NCI-H226 (cell line): ENCODE data around the gene SLC25A4.
A peak's percentile ranks its signal among the peaks of the same experiment; 100 is the strongest.
"Not testable (repeated sequence)": the region's sequence is repeated elsewhere in the genome, so short reads cannot be mapped to it uniquely, and the experiment has no call there.

Experiments used
- DNase-seq: peaks from one replicate; pipeline ENCODE4 v3.0.0-alpha.2; 2015

Gene SLC25A4

DNA sequence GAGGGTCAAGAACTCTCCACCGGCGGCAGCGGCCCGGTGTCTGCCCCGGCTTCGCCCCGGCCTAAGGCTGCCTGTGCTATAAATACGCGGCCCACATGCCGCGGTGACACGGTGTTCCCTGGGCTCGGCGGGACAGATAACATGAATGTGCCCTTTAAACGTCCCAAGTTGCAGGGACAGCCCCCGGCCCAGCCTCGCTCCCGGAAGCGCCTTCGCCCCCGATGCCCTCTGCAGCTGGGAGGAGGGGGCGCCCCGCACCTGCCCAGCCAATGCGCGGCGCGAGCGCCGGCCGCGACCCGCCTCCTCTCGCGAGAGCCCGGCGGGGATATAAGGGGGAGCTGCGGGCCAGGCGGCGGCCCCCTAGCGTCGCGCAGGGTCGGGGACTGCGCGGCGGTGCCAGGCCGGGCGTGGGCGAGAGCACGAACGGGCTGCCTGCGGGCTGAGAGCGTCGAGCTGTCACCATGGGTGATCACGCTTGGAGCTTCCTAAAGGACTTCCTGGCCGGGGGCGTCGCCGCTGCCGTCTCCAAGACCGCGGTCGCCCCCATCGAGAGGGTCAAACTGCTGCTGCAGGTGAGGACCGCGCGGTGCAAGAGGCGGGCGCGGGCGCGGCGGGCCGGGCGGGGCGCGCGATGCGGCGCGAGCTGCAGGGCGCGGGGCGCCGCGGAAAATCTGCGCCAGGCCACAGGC is at the start of gene SLC25A4:
Gene SLC25A4 (plus strand): TSS at position 355 of the 689 bp plus-strand sequence. CDS start 107 bp downstream, at position 462.
- DNase-seq: peak; percentile 51

GRCh38 chr4:185093603-185094002 is 49.5 kb upstream of the SLC25A4 start:
- DNase-seq: no peak

DNA sequence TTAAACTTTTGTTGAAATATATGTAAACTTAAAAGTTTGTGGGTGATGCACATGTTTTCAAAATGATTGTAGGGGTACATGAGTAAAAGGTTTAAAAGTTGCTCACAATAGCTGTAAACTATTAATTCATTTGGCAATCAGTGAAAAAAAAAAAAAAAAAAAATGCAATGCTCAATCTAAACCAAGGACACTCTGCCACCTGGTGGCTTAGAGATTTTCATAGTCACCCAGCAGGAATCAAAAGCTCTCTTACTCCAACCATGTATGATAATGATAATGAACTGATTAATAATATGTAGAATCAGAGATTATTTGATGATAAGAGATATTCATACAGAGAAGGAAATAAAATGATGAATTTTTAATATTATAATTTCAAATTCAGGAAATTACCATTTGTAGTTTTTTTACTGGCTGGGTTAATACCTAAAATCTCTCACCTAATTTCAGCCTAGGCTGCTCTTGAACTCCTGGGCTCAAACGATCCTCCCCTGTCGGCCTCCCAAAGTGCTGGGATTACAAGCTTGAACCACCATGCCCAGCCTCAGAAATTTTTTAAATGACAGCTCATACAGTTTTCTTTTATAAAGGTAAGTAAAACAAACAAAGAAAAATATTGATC is 46.9 kb upstream of the SLC25A4 start:
- DNase-seq: no peak

DNA sequence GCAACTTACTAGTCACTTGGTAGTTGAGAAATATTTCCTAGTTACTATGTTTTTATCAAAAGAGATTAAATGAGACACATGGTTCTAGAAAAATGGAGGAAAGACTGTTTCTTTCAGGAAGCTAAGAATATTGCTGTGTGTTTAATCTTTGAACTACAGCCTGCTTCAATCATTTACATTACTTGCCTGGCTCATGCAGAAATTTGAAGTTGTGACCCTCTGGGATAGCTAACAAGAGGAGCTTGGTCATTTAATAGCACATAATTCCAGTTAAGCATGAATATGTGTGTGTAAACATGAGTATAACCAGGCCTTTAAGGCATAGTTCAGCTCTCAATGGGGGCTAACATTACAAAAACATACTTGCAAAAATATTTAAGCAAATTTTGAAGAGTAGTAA is 44.6 kb upstream of the SLC25A4 start:
- DNase-seq: no peak

GRCh38 chr4:185099024-185099682 is 43.9 kb upstream of the SLC25A4 start:
- DNase-seq: no peak

DNA sequence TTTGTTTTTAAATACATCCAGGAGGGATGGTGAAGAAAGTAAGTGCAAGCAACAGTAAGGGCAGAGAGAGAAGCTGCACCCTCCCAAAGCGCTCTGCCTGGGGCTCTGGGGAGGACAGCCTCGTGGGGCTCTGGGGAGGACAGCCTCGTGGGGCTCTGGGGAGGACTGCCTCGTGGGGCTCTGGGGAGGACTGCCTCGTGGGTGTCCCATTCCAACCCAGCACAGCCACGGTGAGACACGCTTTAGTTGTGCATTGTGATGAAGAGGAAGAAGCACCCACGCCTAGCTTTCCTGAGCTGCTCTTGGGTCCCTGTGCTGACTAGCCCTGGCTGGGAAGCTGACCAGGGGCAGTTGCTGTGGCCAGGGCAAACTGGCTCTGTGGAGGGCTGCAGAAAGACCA is 43.1 kb upstream of the SLC25A4 start:
- no peak for DNase-seq

GRCh38 chr4:185100423-185100822 is 42.6 kb upstream of the SLC25A4 start:
- DNase-seq: no peak

DNA sequence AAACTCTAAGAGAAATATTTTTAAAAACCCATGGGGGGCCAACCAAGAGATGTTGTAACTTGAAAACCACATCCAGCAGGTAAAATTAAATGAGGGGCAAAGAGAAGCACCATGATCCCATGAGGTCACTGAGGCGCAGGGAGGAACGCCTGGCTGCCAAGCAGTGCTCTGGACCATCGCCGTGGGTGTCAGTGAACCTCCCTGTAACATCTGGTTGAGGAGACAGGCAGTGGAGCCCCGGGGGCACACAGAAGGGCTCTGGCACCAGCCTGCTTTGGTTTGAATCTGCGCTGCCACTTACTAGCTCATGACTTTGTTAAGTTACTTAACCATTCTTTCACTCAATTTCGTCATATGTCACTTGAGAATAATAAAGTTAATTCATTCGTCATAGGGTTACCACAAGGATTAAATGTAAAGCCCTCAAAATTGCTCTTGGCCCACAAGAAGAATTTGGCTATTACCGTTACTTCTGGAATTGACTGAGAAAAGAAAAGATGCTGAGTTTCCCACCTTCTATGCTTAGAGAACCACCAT is 41.6 kb upstream of the SLC25A4 start:
- DNase-seq: no peak

DNA sequence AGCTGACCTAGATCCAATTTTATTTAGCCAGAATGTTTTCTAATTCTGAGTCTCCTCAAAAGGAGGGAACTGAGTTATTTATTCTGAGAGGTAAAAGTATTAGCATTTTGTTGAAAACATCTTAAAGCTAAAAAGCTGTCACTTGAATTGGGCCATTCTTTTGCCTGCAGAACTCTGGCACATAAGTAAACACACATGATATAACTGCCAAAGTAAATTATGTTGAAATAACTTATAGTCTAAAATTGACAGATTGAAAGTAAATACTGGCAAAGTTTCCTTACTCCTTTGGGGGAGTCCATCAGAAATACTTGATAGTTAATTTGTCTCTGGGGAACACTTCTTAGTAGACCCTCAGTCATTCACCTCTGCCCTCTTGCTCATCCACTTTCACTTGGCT is 38.3 kb upstream of the SLC25A4 start:
- no peak for DNase-seq

GRCh38 chr4:185106353-185106752 is 36.7 kb upstream of the SLC25A4 start:
- no peak for DNase-seq

DNA sequence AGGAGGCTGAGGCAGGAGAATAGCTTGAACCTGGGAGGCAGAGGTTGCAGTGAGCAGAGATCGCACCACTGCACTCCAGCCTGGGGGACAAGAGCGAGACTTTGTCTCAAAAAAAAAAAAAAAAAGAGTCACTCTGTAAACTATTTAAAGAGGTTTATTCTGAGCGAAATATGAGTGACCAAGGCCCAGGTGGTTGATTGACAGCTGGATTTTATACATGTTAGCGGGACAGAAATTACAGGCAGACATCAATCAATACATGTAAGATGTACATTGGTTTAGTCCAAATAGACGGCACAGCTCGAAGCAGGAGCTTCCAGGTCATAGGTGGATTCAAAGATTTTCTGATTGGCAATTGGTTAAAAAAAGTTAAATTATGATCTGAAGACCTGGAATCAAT is 35.5 kb upstream of the SLC25A4 start:
- DNase-seq: not testable (repeated sequence)

DNA sequence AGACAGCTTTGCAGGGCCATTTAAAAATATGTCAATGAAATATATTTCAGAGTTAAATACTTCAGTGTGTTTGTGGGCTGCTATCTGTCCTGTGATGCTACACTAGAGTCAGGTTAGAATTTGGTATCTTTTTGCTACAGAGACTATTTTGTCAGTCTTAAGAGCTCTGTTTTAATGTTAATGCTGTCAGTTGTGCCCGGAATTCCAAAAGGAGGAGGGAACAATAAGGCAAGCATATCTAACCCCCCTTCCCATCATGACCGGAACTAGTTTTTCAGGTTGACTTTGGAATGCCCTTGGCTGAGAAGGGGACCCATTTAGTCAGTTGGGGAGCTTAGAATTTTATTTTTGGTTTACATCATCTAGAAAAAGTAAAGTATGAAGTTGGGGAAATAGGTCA is 34.9 kb upstream of the SLC25A4 start:
- no peak for DNase-seq

GRCh38 chr4:185108669-185109068 is 34.4 kb upstream of the SLC25A4 start:
- DNase-seq: no peak

- DNase-seq: no peak
These were observed 33.3 kb upstream of the SLC25A4 start for GRCh38 chr4:185109736-185110135.

GRCh38 chr4:185110375-185110823 is 32.7 kb upstream of the SLC25A4 start:
- no peak for DNase-seq

DNA sequence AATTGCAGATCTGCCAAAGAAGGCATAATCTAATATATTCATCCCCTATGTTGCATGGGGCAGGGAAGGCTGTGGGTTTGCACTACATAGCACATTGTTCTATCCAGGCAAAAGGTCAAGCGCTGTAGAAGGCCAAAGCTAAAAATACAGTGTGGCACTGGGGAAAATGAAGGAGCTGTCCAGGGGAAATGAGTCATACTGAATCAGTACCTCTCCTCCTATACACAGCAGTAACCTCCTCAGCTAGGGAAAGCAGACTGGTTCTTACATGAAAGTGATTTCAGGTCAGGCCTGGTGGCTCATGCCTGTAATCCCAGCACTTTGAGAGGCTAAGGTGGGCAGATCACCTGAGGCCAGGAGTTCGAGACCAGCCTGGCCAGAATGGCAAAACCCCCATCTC is 31.0 kb upstream of the SLC25A4 start:
- DNase-seq: peak; percentile 88

DNA sequence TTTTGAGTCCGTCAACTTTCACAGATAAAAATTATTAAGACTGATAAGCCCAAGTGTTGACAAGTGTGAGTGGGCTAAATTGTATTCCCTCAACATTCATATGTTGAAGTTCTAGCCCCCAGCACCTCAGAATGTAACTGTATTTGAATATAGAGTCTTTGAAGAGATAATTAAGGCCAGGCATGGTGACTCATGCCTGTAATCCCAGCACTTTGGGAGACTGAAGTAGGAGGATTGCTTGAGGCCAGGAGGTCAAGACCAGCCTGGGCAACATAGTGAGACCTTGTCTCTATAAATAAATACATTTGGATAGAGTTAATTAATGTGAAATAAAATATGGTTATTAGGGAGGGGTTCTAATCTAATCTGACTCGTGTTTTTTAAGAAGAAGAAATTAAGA is 29.7 kb upstream of the SLC25A4 start:
- no peak for DNase-seq

- peak; percentile 92 for DNase-seq
These were observed 27.2 kb upstream of the SLC25A4 start for GRCh38 chr4:185115827-185116232.

DNA sequence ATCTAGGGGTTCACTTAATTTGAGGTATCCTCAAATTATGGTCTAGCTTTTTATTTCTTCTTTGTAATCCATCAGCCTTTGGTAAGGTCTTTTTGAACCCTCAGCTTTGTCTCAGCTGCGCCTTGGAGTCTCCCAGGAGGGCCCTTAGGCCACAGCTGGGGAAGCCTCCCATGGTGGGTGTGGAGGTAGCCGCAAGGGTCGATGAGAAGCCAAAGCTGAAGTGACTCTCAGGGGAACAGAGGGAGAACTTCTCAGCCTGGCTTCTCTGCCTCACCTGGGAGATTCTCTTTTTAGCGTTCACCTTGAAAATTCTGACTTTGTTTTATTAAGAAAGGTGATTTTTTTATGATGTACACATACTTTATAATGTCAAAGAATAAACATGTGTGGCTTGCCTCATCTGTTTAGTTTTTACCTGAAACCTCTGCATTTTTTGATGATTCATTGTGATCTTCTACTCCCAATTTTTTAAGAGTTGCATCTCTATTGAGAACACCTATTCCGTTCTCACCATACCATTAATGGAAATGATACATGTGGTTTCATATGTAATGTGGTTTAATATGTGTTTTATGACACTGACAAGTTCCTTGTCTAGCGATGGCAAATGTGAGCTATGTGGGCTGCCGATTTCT is 25.6 kb upstream of the SLC25A4 start:
- DNase-seq: no peak

GRCh38 chr4:185118876-185119275 is 24.2 kb upstream of the SLC25A4 start:
- DNase-seq: no peak

DNA sequence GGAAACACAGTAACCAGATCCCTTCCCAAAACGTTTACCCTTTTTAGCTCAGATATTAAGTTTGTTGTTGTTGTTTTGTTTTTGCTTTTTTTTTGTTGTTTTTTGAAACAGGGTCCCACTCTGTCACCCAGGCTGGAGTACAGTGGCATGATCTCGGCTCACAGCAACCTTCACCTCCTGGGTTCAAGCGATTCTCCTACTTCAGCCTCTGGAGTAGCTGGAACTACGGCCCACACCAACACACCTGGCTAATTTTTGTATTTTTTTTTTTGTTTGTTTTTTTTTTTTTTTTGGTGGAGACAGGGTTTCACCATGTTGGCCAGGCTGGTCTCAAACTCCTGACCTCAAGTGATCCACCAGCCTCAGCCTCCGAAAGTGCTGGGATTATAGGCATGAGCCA is 23.6 kb upstream of the SLC25A4 start:
- DNase-seq: not testable (repeated sequence)

DNA sequence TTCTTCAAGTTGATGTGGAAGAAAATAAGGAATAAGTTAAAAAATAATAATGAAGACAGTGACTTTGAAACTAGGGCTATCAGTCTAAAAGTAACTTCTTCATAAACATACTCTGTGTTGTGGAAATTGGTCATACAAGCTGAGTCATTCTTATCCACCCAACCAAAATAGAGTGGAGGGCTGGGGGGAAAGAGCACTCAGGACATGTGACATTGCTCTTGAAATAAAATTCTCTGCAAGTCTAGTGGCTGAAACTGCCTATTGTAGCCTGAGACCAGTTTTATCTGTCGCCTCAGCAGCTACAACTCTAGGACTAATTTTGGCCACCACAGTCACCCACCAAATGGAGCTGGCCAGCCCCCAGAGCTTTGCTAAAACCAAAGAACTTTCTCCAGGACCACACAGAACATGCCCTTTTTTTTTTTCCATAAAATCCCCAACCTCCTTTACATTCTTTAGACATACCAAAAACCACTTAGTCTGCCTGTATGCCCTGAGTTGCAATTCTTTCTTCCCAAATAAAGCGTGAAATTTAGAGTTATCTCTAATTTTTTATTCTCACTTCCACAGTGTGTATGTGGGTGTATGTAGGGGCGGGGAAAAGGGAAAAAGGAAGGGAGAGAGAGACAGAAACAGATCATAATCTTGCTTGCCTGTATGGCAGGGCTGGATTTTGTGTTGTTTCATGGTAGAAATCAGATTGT is 23.0 kb upstream of the SLC25A4 start:
- DNase-seq: no peak

GRCh38 chr4:185120631-185120946 is 22.5 kb upstream of the SLC25A4 start:
- DNase-seq: no peak
